Anterior cingulate cortex (tissue), 58 donors: ENCODE measurements around the gene HDAC8.
A peak's percentile ranks its signal among the peaks of the same experiment; 100 is the strongest.
"Not testable (repeated sequence)": the region's sequence is repeated elsewhere in the genome, so short reads cannot be mapped to it uniquely, and the experiment has no call there.

ENCODE experiments used
- DNase-seq, 58 donors: peaks; one replicate each; lab custom pipeline; 2025; lab: John Stamatoyannopoulos, UW

Gene HDAC8

GRCh38 chrX:72466493-72466892 is 106.2 kb downstream of the HDAC8 start:
- no peak for DNase-seq

DNA sequence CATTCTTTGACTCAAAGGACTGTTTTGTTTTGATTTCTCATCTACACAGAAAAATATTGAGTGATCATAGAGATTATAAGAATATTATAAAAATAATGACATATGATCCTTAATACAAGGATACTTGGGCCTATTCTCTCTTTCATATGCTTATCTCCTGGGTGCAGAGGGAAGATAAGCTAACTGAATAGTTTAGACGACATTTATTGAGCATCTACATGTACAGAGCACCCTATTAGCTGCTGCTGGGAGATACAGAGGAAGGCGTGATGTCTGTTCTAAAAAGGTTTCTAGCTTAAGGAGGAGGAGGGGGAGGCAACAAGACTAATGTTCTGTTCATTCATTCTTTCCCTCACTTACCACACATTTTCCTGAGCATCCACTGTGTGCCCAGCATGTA is 106.8 kb downstream of the HDAC8 start:
- no peak for DNase-seq

GRCh38 chrX:72461766-72462165 is 110.9 kb downstream of the HDAC8 start:
- no peak for DNase-seq

- no peak for DNase-seq
Observed at GRCh38 chrX:72461288-72461687, 111.4 kb downstream of the HDAC8 start.

DNA sequence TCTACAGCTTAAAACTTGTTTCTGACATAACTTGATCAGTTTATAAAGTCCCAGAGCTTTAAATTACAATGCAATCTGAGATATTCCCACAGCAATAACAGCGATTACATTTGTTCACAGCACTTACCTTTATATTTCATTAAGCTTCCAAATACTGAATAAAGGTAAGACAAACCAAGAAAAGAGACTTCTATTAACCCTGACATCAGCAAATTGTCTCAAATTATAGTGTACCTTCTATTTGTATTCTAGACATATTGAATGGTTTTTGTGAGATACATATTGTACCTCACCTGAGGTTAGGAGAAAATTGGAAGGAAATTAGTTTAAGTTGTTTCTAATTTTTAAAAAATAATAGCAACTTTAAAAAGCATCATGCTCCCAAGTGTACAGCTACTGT is 111.9 kb downstream of the HDAC8 start:
- no peak for DNase-seq

- DNase-seq = not testable (repeated sequence)
Observed at GRCh38 chrX:72449034-72449433, 123.6 kb downstream of the HDAC8 start.

DNA sequence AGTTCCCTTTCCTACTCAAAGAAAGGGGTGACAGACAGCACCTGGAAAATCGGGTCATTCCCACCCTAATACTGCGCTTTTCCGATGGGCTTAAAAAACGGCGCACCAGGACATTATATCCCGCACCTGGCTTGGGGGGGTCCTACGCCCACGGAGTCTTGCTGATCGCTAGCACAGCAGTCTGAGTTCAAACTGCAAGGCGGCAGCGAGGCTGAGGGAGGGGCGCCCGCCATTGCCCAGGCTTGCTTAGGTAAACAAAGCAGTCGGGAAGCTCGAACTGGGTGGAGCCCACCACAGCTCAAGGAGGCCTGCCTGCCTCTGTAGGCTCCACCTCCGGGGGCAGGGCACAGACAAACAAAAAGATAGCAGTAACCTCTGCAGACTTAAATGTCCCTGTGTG is 131.9 kb downstream of the HDAC8 start:
- not testable (repeated sequence) for DNase-seq

DNA sequence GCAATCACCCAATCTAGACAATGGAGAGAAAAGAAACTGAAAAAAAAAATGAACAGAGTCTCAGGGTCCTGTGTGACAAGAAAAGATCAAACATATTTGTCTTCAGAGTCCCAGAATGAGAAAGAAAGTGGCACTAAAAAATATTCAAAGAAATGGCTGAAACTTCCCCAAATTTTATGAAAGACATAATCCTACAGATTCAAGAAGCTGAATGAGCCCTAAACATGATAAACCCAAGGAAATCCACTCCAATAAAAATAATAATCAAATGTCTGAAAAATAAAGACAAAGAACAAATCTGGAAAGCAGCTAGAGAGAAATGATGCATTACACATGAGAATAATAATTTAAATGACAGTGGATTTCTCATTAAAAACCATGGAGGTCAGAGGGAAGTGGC is 136.6 kb downstream of the HDAC8 start:
- DNase-seq = no peak

- DNase-seq = no peak
Observed at GRCh38 chrX:72430405-72430968, 142.2 kb downstream of the HDAC8 start.

- no peak for DNase-seq
Observed at GRCh38 chrX:72421797-72422196, 150.8 kb downstream of the HDAC8 start.

DNA sequence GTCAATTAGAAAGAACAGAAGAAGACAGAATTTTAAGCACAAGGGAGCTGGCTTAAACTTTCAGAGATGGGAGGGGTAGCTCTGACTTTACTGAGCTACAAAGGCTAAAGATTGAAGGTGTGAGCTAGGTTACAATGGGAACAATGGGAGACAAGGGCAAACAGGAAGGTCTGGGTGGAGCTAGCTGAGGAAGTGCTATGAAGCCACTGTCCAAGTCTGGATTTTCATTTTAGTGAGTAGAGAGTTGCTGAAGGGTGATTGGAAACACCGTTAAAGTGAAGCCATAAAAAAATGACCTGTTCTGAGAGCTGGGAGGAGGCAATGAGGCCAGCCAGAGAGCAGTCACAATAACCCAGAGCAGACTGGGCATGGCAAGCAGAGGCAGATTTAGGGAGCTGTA is 162.7 kb downstream of the HDAC8 start:
- no peak for DNase-seq

DNA sequence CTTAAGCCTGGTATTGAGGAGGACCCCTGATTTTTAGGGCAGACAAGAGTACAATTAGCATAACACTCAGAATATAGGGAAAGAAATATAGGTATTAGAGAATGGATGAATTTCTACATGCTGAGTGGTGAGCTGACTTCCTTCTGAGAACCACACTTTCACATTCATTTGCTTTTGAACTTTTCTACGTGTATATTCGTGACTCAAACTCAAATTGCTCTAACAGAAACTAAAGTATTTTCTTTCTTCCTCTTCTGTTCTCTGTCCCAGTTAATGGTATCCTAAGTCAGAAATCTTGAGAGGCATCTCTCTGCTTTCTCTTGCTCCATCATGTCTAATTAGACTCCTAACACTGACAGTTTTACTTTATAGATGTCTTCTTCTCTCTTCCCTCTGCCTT is 163.8 kb downstream of the HDAC8 start:
- no peak for DNase-seq

DNA sequence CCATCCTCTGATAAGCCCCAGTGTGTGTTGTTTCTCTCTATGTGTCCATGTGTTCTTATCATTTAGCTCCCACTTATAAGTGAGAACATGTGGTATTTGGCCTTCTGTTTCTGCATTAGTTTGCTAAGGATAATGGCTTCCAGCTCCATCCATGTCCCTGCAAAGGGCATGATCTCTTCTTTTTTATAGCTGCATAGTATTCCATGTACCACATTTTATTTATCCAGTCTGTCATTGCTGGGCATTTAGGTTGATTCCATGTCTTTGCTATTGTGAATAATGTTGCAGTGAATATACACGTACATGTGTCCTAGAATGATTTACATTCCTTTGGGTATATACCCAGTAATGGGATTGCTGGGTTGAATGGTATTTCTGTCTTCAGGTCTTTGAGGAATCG is 167.5 kb downstream of the HDAC8 start:
- not testable (repeated sequence) for DNase-seq

DNA sequence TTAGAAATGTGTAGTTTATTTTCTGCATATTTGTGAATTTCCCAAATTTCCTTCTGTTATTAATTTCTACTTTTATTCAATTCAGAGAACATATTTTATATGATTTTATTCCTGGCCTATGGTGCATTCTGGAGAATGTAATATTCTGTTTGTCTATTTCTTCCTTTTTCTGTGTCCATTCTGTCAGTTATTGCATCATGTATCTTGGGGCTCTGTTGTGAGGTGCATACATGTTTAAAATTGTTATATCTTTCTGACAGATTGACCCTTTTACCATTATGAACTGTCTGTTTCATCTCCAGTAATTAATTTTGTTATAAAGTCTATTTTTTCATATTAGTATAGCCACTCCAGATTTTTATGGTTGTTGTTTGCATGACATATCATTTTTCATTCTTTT is 170.0 kb downstream of the HDAC8 start:
- DNase-seq = no peak

GRCh38 chrX:72399816-72400215 is 172.8 kb downstream of the HDAC8 start:
- no peak for DNase-seq

- DNase-seq = no peak
Observed at GRCh38 chrX:72396117-72396516, 176.5 kb downstream of the HDAC8 start.

GRCh38 chrX:72395237-72395636 is 177.4 kb downstream of the HDAC8 start:
- DNase-seq = no peak

- DNase-seq = peak in 37 of 58 donors; percentile 0 to 62 (median 4)
Observed at GRCh38 chrX:72394518-72395170, 178.0 kb downstream of the HDAC8 start.

- no peak for DNase-seq
Observed at GRCh38 chrX:72393836-72394517, 178.7 kb downstream of the HDAC8 start.

- DNase-seq = no peak
Observed at GRCh38 chrX:72392816-72393800, 179.5 kb downstream of the HDAC8 start.

GRCh38 chrX:72392042-72392441 is 180.6 kb downstream of the HDAC8 start:
- no peak for DNase-seq
